ENCODE data around the gene MOB3A.

The MOB3A gene

GRCh38 chr19:2081873-2082810 is 14.0 kb downstream of the MOB3A start:
- DNase-seq, result peak; percentile 52

DNA sequence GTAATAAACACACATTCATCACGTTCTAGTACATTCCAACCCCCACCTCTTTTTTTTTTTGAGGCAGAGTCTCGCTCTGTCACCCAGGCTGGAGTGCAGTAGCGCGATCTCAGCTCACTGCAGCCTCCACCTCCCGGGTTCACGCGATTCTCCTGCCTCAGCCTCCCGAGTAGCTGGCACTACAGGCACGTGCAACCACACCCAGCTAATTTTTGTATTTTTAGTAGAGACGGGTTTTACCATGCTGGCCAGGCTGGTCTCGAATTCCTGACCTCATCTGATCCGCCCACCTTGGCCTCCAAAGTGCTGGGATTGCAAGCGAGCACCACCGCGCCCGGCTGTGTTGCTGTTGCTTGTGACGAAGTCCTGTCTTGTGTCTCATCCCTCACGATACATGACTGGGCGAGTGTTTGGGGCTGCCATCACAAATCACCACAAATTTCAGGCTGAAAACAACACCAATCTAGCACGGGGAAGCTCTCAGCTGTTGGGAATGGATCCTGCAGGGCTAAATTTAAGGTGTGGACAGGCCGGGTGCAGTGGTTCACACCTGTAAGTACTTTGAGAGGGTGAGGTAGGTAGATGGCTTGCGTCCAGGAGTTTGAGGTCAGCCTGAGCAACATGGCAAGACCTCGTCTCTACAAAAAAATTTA is 15.7 kb downstream of the MOB3A start:
- DNase-seq, result no peak

GRCh38 chr19:2079865-2080301 is 16.2 kb downstream of the MOB3A start:
- no peak for DNase-seq

DNA sequence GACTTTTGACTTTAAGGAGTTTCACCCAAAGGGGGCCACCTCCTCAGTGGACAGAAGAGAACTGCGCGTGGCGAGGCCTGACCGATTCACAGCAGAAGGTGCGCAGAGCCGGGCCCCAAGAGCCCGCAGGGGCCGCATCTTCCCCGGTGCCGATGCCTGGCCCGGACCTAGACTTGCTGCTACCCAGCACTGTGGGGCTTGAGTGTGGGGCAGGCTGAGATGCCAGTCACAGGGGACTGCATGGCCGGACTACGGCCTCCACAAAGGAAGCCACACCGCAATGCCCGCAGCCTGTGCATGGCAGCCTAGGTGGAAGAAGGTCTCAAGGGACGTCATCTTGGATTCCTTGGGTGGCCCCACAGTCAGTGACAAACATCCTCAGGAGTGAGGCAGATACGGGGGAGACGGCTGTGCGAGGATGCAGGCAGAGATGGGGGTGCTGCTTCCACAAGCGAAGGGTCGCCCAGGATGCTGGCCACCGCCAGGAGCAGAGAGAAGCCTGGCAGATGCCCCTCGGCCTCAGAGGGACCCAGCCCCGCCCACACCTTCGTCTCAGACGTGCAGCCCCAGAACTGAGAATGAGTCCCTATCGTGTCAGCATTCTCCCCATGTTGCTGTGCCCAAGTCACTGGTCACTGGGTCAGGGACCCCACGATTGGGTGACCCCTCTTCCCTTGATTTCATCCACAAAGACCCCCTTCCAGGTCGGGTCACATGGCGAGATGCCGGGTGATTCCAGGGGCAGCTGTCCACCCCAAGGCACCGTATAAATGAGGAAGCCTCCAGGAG is 16.9 kb downstream of the MOB3A start:
- no peak for DNase-seq

DNA sequence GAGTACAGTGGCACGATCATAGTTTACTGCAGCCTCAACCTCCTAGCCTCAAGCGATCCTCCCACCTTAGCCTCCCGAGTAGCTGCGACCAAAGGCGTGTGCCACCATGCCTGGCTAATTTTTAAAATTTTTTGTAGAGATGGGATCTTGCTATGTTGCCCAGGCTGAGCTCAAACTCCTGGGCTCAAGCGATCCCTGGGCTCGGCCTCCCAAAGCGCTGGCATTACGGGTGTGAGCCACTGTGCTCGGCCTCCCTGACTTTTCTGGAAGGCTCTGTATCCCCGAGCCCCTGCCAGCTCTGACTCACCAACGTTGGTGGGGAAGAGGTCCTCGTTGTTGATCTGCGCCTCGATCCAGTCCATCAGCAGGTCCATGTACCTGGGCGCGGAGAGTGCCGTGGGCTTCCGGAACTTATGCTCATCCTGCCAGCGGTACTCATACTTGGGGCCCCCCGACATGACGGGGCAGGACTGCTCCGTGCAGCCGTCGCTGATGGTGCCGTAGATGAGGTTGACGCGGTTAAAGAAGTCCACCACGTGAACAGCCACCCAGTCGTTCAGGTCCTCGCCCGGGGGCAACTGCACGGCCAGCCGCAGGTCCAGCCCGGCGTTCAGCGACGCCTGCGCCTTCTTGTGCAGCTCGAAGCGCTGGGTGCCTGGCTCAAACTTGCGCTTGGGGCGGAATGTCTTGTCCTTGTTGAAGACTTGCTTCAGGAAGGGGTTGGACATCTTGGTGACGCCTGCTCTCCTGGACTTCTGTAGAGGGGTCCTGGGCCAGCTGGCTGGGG is 18.1 kb downstream of the MOB3A start:
- no peak for DNase-seq

DNA sequence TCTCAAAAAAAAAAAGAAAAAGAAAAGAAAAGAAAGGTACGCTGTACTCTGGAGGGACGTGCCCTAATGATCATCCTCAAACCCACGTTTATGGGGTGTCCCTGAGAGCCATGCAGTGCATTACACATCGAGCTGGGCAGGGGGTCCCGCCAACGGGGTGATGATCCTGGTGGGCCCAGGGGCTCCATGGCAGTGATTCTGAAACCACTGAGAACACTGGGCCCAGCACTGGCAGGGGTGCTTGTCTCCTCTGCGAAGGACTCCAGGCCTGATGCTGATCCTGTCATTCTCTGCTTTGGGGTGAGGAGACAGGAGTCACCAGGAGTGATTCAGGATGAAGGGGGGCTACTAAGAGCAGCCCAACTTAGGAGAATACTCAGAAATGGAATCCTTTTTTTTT is 18.7 kb downstream of the MOB3A start:
- DNase-seq, result no peak

- DNase-seq, result no peak
Observed at GRCh38 chr19:2076526-2076944, 19.6 kb downstream of the MOB3A start.

DNA sequence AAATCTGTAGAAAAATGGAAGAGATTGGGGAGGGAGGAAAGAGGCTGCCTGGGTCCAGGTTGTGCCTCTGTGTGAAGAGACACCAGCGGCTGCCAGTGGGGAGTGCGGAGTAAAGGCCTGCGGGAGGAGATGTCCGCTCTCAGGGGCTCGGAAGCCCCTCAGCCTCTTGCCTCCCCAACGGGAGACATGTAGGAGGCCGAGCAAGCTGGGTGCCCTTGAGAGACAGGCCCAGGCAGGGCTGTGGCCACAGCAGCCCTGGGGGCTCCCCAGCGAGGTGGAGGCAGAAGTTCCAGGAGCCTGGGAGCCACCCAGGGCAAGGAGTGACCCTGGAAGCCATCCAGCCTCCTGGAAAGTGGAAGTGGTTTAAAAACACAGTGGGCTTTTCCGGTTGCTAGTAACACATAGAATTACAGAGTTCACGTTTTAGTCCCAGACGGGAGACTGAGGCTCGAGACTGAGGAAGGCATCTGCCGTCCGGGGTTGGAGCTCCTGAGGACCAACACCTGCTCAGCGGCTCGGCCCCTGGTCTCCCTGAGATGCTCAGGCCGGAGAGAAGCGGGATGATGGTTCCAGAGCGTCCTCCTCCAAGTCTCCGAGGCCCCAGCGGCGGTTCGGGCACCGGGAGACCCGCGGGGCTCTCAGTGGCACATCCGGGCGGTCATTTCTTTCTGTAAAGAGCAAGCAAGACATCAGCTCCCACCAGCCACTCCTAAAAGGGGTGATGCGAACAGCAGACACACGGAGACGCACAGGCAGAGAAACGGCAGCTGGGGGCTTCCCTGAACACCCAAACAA is 23.2 kb downstream of the MOB3A start:
- no peak for DNase-seq

DNA sequence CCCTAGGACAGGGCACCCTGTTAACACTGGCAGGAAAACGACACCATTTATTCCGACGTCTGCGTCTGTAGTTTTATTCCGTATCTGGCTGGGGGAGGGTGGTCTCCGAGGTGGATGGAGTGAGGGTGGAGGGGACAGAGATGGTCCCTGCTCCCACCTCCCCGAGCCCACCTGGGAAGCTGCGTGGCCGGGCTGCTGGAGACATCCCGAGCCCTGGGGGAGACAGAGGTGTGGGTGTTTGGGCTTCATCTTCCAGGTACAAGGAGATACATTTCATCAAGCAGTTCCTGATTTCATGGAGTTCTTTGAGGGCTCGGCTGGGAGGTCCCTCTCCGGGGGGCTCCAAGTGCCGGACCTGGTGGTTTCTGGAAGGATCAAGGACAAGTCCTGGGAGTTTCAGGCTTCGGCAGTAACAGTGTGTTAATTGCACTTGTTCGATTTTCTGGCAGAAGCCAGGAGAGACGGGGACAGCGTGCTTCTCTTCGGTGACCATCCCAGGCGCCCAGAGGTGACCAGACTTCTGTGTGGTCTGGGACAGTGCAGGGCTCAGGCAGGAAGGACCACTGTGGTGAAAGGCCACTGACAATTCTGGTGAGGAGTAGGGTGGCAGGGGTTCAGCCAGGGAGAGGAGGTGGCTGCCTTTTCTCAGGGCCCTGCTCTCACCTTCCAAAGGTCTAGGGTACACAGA is 25.0 kb downstream of the MOB3A start:
- no peak for DNase-seq

- DNase-seq, result no peak
Observed at GRCh38 chr19:2070436-2070827, 25.7 kb downstream of the MOB3A start.

GRCh38 chr19:2064788-2065524 is 31.2 kb downstream of the MOB3A start:
- DNase-seq, result no peak

DNA sequence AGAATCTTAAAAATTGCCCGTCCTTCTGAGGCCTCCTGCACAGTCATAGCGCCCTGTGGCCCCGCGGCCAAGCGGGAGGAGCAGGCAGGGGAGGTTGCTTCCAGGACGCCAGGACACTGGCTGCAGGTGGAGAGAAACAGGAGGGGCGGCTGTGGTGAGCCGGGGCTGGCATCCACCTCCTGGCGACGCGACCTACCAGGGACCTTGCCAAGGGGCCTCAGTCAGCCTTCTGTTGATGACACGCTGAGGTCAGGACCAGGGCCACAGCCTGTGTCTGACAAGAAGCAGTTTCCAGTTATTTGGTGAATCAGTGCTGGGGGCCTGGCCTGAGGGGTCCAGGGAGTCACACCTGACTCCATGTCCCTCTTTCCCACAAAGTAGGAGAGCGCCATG is 31.7 kb downstream of the MOB3A start:
- DNase-seq, result no peak

GRCh38 chr19:2063824-2064223 is 32.3 kb downstream of the MOB3A start:
- DNase-seq, result no peak

DNA sequence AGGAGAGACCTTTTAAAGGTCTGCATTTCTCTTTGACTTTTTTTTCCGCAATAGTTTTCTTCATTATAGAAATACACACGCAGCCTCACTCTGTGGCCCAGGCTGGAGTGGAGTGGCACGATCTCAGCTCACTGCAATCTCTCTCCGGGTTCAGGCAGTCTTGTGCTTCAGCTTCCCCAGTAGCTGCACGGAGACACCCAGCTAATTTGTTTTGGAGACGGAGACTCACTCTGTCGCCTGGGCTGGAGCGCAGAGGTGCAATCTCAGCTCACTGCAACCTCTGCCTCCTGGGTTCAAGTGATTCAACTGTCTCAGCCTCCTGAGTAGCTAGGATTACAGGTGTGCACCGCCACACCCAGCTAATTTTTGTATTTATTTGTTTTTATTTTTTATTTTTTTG is 33.4 kb downstream of the MOB3A start:
- no peak for DNase-seq

GRCh38 chr19:2062389-2062729 is 33.8 kb downstream of the MOB3A start:
- no peak for DNase-seq

GRCh38 chr19:2061495-2062388 is 34.4 kb downstream of the MOB3A start:
- peak; percentile 100 for DNase-seq

GRCh38 chr19:2060884-2061494 is 35.1 kb downstream of the MOB3A start:
- no peak for DNase-seq

DNA sequence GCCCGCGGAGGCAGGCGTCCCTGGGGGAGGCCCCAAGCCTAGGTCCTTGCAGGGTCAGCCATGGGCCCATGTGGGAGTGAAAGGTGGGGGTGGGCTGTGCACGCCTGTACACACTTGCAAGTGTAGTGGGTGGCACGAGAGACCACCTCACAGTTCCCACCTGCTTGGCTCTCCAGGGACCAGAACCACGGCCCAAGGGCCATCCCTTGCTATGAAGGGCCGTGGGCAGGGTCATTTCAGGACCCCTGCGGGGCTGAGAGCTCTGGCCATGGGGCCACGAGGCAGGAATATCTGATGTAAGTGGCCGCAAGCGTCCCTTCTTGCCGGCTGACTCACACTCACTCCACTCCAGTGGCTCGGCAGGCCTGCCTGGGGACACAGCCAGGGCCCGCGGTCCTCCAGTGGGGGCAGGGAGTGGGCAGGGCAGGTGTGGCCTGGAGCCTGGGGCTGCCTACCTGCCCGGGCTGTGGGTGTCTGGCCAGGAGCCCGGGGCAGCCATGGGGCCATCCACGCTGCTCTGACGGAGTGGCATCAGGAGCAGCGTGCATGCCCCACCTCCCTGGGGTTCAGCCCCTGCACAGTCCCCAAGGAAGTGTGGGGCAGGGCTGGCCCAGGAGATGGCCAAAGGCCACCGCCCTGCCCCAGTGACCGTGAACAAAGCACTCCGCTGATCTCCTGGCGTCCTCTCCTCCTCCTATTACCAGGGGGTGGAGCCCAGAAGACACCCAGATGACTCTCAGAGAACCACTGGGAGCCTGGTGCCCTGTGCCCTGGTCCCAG is 36.5 kb downstream of the MOB3A start:
- DNase-seq, result no peak
